ENCODE measurements around the gene PATJ.
A peak's percentile ranks its signal among the peaks of the same experiment; 100 is the strongest.

PATJ gene

GRCh38 chr1:61993331-61993961 is 251.2 kb downstream of the PATJ start:
- no peak for DNase-seq

GRCh38 chr1:61995641-61996040 is 253.4 kb downstream of the PATJ start:
- DNase-seq: no peak

GRCh38 chr1:61997123-61997522 is 254.8 kb downstream of the PATJ start:
- no peak for DNase-seq

GRCh38 chr1:62003777-62004176 is 261.5 kb downstream of the PATJ start:
- DNase-seq: no peak

- no peak for DNase-seq
Observed at GRCh38 chr1:62006690-62007089, 264.4 kb downstream of the PATJ start.

GRCh38 chr1:62011006-62011405 is 268.7 kb downstream of the PATJ start:
- no peak for DNase-seq

GRCh38 chr1:62012095-62012494 is 269.8 kb downstream of the PATJ start:
- DNase-seq: no peak

- peak; percentile 39 for DNase-seq
Observed at GRCh38 chr1:62012836-62013235, 270.6 kb downstream of the PATJ start.

- DNase-seq: peak; percentile 32
Observed at GRCh38 chr1:62013264-62013663, 271.0 kb downstream of the PATJ start.

- peak; percentile 25 for DNase-seq
Observed at GRCh38 chr1:62022382-62022983, 280.2 kb downstream of the PATJ start.

GRCh38 chr1:62024690-62025089 is 282.4 kb downstream of the PATJ start:
- no peak for DNase-seq

- DNase-seq: no peak
Observed at GRCh38 chr1:62025154-62025553, 282.9 kb downstream of the PATJ start.

GRCh38 chr1:62025892-62026291 is 283.6 kb downstream of the PATJ start:
- DNase-seq: no peak

- no peak for DNase-seq
Observed at GRCh38 chr1:62029704-62030103, 287.4 kb downstream of the PATJ start.

- DNase-seq: no peak
Observed at GRCh38 chr1:62034790-62035189, 292.5 kb downstream of the PATJ start.

GRCh38 chr1:62037274-62037673 is 295.0 kb downstream of the PATJ start:
- DNase-seq: no peak

GRCh38 chr1:62038594-62039284 is 296.5 kb downstream of the PATJ start:
- DNase-seq: no peak

GRCh38 chr1:62040450-62040849 is 298.2 kb downstream of the PATJ start:
- DNase-seq: no peak

- no peak for DNase-seq
Observed at GRCh38 chr1:62040973-62041372, 298.7 kb downstream of the PATJ start.

- DNase-seq: no peak
Observed at GRCh38 chr1:62043154-62043553, 300.9 kb downstream of the PATJ start.

GRCh38 chr1:62045574-62045973 is 303.3 kb downstream of the PATJ start:
- no peak for DNase-seq

GRCh38 chr1:62046927-62047326 is 304.6 kb downstream of the PATJ start:
- DNase-seq: no peak

- no peak for DNase-seq
Observed at GRCh38 chr1:62050165-62050564, 307.9 kb downstream of the PATJ start.

GRCh38 chr1:62052946-62053345 is 310.7 kb downstream of the PATJ start:
- DNase-seq: no peak

Data from NCI-H1694 (cell line).